Measurements from ENCODE around the gene RPH3AL. TPM values are rescaled to one million over a fixed set of nuclear protein-coding genes. Genes with fewer than 3 reads are reported as not detected.
"Not testable (repeated sequence)": the region's sequence is repeated elsewhere in the genome, so short reads cannot be mapped to it uniquely, and the experiment has no call there.

RPH3AL gene
- total RNA-seq, 2 experiments from 2014 or later = 1.7 to 3.0 TPM

DNA sequence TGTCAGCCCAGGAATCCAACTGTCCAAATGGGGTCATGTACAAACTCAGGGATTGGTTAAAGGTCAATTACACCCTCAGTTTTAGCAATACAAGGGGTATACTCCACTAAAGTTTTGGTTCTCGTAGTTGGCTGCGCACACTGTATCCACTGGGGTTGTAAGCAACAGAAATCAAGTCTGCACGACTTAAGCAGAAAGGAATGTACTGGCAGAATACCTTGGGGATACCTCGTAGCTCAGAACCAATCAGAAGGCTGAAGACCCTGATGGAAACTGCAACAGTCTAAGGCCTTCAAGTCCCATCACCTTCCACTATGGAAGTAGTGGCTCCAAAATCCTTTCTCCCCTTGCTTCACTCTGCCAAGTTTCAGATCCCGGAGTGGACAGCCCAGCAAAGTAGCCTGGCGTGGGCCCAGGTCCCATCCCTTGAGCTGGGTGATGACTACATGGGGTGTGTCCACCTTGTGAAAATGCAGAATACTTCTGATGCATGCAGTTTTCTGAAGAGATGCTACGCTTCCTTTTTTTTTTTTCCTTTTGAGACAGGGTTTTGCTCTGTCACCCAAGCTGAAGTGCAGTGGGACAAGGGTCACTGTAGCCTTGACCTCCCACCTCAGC is 21.1 kb upstream of the RPH3AL start:
- Mint-ChIP-seq H3K4me3 (no peak overlapping the region), H3K27me3 (no peaks in the 10 kb centered on the region), H3K36me3 (no peaks in the 10 kb centered on the region), H3K27ac (no peak overlapping the region), H3K9me3 (peaks cover 1% of the 10 kb centered on the region), H3K4me1 (ENCODE audit: low read depth) (no peaks in the 10 kb centered on the region)
- ChIA-PET CTCF (no interaction called here), POLR2A (no interaction called here)
- intact Hi-C loops (cut with micrococcal nuclease) = no loop called here
- no peak for DNase-seq

- POLR2A ChIA-PET = no interaction called here
- intact Hi-C loops (cut with micrococcal nuclease) = no loop called here
Measured at GRCh38 chr17:372157-373152, 19.8 kb upstream of the RPH3AL start.

GRCh38 chr17:371583-371982 is 19.0 kb upstream of the RPH3AL start:
- no peak overlapping the region for H3K27ac Mint-ChIP-seq
- H3K4me1 Mint-ChIP-seq (ENCODE audit: low read depth) = peaks cover 15% of the 10 kb centered on the region
- intact Hi-C loops (cut with micrococcal nuclease) = no loop called here
- peaks cover 1% of the 10 kb centered on the region for H3K27me3 Mint-ChIP-seq
- ChIA-PET POLR2A (no interaction called here), CTCF (interaction anchor here (0.6 kb wide), 1 partner anchor 173 kb away, joined by 3 read pairs; no protein-coding TSS in a partner anchor)
- peaks cover 12% of the 10 kb centered on the region for H3K9me3 Mint-ChIP-seq
- no peak for DNase-seq
- no peaks in the 10 kb centered on the region for H3K36me3 Mint-ChIP-seq
- no peak overlapping the region for H3K4me3 Mint-ChIP-seq

More at GRCh38 chr17:372157-373152, 19.8 kb upstream of the RPH3AL start:
- Mint-ChIP-seq H3K36me3 (no peaks in the 10 kb centered on the region), H3K4me3 (no peak overlapping the region), H3K9me3 (peaks cover 12% of the 10 kb centered on the region), H3K4me1 (ENCODE audit: low read depth) (peaks cover 7% of the 10 kb centered on the region), H3K27me3 (peaks cover 1% of the 10 kb centered on the region), H3K27ac (no peak overlapping the region)
- CTCF ChIA-PET = interaction anchor here (0.6 kb wide), 1 partner anchor 173 kb away, joined by 3 read pairs; no protein-coding TSS in a partner anchor
- DNase-seq = no peak

DNA sequence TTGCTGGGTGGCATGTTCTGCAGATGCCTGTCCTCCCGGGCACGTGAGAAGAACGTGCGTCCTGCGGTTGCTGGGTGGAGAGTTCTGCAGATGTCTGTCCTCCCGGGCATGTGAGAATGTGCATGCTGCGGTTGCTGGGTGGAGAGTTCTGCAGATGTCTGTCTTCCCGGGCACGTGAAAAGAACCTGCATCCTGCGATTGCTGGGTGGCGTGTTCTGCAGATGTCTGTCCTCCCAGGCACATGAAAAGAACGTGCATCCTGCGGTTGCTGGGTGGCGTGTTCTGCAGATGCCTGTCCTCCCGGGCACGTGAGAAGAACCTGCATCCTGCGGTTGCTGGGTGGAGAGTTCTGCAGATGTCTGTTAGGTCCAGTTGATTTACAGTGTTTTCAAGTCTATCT is 15.0 kb upstream of the RPH3AL start:
- H3K36me3 Mint-ChIP-seq; CTCF ChIA-PET; H3K27me3 Mint-ChIP-seq; H3K4me3 Mint-ChIP-seq; intact Hi-C loops (cut with micrococcal nuclease); H3K27ac Mint-ChIP-seq; POLR2A ChIA-PET; DNase-seq: not testable (repeated sequence)
- peaks cover 12% of the 10 kb centered on the region for H3K9me3 Mint-ChIP-seq
- H3K4me1 Mint-ChIP-seq (ENCODE audit: low read depth) = peaks cover 21% of the 10 kb centered on the region

DNA sequence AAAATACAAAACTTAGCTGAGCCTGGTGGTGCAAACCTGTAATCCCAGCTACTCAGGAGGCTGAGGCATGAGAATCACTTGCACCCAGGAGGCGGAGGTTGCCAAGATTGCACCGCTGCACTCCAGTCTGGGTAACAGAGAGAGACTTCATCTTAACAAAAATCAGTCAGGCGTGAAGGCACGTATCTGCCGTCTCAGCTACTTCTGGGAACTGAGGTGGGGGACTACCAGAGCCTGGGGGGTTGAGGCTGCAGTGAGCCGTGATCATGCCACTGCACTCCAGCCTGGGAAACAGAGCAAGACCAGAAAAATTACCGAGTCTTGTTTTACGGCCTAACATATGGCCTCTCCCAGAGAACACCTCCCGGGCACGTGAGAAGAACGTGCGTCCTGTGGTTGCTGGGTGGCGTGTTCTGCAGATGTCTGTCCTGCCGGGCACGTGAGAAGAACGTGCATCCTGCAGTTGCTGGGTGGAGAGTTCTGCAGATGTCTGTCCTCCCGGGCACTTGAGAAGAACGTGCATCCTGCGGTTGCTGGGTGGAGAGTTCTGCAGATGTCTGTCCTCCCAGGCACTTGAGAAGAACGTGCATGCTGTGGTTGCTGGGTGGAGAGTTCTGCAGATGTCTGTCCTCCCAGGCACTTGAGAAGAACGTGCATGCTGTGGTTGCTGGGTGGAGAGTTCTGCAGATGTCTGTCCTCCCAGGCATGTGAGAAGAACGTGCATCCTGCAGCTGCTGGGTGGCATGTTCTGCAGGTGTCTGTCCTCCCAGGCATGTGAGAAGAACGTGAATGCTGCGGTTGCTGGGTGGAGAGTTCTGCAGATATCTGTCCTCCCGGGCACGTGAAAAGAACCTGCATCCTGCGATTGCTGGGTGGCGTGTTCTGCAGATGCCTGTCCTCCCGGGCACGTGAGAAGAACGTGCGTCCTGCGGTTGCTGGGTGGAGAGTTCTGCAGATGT is 14.3 kb upstream of the RPH3AL start:
- POLR2A ChIA-PET; intact Hi-C loops (cut with micrococcal nuclease); H3K4me3 Mint-ChIP-seq; H3K27me3 Mint-ChIP-seq; H3K27ac Mint-ChIP-seq; H3K36me3 Mint-ChIP-seq; CTCF ChIA-PET: not testable (repeated sequence)
- Mint-ChIP-seq H3K9me3 (peaks cover 12% of the 10 kb centered on the region), H3K4me1 (ENCODE audit: low read depth) (peaks cover 21% of the 10 kb centered on the region)
- peak; percentile 19 for DNase-seq

DNA sequence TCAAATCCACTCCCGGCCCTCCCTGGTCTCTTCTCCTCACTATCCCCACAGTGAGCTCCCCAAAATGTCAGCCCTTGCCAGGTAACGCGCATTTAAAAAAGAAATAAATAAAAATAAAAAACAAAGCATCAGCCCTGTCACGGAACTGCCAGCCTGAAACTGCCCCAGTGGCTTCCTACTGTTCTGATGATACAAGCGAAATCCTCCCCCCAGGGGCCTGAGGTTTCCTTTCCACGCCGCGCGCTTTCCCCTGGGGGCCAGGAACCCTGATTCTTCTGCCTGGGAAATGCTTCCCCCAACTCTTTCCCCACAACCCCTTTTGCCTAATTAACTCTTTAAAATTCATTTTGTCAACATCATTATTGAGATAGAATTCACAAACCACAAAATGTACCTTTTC is 12.2 kb upstream of the RPH3AL start:
- Mint-ChIP-seq H3K4me3 (no peak overlapping the region), H3K9me3 (peaks cover 12% of the 10 kb centered on the region), H3K27me3 (peaks cover 1% of the 10 kb centered on the region), H3K36me3 (no peaks in the 10 kb centered on the region), H3K4me1 (ENCODE audit: low read depth) (peaks cover 21% of the 10 kb centered on the region), H3K27ac (no peak overlapping the region)
- no peak for DNase-seq
- intact Hi-C loops (cut with micrococcal nuclease) = no loop called here
- POLR2A ChIA-PET = no interaction called here
- CTCF ChIA-PET = no interaction called here

DNA sequence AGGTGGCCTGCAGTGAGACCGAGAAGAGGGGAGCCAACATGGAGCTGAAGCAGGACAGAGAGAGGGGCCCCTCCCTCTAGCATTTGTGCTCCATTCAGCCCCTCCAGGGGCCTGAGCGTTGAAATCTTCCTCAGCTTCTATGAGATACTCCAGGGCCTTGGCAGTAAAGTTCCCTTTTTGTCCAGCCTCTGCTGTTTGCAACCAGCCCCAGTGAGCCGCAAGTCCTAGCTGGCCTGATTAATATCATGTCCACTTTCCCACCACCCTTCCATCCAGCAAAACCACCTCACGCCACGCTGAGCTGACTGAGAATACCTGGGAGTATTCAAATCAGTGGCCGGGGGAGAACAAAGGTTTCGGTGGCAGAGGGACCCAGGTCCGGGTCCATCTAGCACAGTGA is 11.7 kb upstream of the RPH3AL start:
- no peaks in the 10 kb centered on the region for H3K36me3 Mint-ChIP-seq
- H3K4me3 Mint-ChIP-seq = no peak overlapping the region
- H3K27ac Mint-ChIP-seq = no peak overlapping the region
- CTCF ChIA-PET = no interaction called here
- DNase-seq = no peak
- peaks cover 12% of the 10 kb centered on the region for H3K9me3 Mint-ChIP-seq
- POLR2A ChIA-PET = no interaction called here
- H3K4me1 Mint-ChIP-seq (ENCODE audit: low read depth) = peaks cover 21% of the 10 kb centered on the region
- H3K27me3 Mint-ChIP-seq = peaks cover 1% of the 10 kb centered on the region
- intact Hi-C loops (cut with micrococcal nuclease) = no loop called here

GRCh38 chr17:362721-363120 is 10.1 kb upstream of the RPH3AL start:
- Mint-ChIP-seq H3K36me3 (no peaks in the 10 kb centered on the region), H3K9me3 (peaks cover 1% of the 10 kb centered on the region), H3K27ac (no peak overlapping the region), H3K27me3 (no peaks in the 10 kb centered on the region), H3K4me3 (no peak overlapping the region), H3K4me1 (ENCODE audit: low read depth) (peaks cover 16% of the 10 kb centered on the region)
- CTCF ChIA-PET = no interaction called here
- POLR2A ChIA-PET = no interaction called here
- intact Hi-C loops (cut with micrococcal nuclease) = no loop called here
- no peak for DNase-seq

DNA sequence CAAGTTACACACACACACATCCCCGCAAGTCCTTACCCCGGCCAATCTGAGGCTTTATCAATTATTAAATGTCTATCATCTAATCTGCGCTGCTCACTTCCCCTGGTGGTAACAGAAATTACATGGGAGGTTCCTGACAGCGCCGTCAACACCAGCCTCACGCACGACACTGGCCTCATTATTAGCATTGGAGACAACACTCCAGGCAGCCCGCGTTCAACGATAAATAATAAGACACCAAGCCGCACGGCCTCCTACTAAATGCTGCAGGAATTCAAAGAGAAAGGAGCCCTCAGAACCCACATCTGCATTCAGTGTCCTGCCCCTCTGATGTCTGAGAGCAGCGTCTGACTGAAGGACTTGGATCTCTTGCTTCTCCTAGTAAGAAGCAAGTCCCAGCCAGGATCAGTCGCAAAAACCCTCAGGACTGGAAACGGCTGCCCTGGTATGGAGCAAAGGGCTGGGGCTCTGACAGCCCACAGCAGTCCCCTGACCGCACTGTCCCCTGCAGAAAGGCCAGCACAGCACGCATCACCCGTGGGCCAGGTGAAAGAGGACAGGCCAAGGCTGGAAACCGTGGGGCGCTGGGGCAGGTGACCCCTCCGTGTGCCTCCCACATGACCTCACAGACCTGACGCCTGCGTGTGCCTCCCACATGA is 7.6 kb upstream of the RPH3AL start:
- CTCF ChIA-PET = no interaction called here

GRCh38 chr17:358491-359151 is 6.0 kb upstream of the RPH3AL start:
- H3K27me3 Mint-ChIP-seq = no peaks in the 10 kb centered on the region
- peaks cover 6% of the 10 kb centered on the region for H3K9me3 Mint-ChIP-seq
- H3K27ac Mint-ChIP-seq = no peak overlapping the region
- ChIA-PET POLR2A (no interaction called here), CTCF (no interaction called here)
- no peak for DNase-seq
- intact Hi-C loops (cut with micrococcal nuclease) = no loop called here
- peaks cover 2% of the 10 kb centered on the region for H3K36me3 Mint-ChIP-seq
- H3K4me1 Mint-ChIP-seq (ENCODE audit: low read depth) = no peaks in the 10 kb centered on the region
- no peak overlapping the region for H3K4me3 Mint-ChIP-seq

More for the DNA sequence above, 7.6 kb upstream of the RPH3AL start:
- intact Hi-C loops (cut with micrococcal nuclease) = no loop called here
- Mint-ChIP-seq H3K4me3 (no peak overlapping the region), H3K27ac (no peak overlapping the region), H3K27me3 (no peaks in the 10 kb centered on the region), H3K9me3 (peaks cover 6% of the 10 kb centered on the region), H3K36me3 (peaks cover 2% of the 10 kb centered on the region), H3K4me1 (ENCODE audit: low read depth) (peaks cover 3% of the 10 kb centered on the region)
- POLR2A ChIA-PET = no interaction called here
- no peak for DNase-seq

GRCh38 chr17:357644-358043 is 5.0 kb upstream of the RPH3AL start:
- Mint-ChIP-seq H3K27me3 (no peaks in the 10 kb centered on the region), H3K36me3 (peaks cover 2% of the 10 kb centered on the region), H3K4me3 (no peak overlapping the region), H3K9me3 (peaks cover 6% of the 10 kb centered on the region), H3K4me1 (ENCODE audit: low read depth) (no peaks in the 10 kb centered on the region), H3K27ac (no peak overlapping the region)
- no peak for DNase-seq
- ChIA-PET POLR2A (no interaction called here), CTCF (no interaction called here)
- intact Hi-C loops (cut with micrococcal nuclease) = no loop called here
